OCI-LY3 (cell line): ENCODE measurements around the gene KLK2.

ENCODE experiments used
- H2AFZ ChIP-seq: fragments of 200-600, 300-600 bp; shearing (Covaris generic); 2 replicates; pipeline ENCODE4 v1.6.0; 2014; ENCODE audit warnings: antibody characterized with exemption, low read depth, low read length
- H3K27ac ChIP-seq: fragments of 200-600, 300-600 bp; sonication (generic); 2 replicates; pipeline ENCODE4 v1.5.1; 2014; ENCODE audit warnings: mild to moderate bottlenecking, low read length, moderate library complexity, mixed read lengths
- H3K27me3 ChIP-seq: fragments of 200-600, 300-600 bp; sonication (generic); 2 replicates; pipeline ENCODE4 v1.6.1; 2014; ENCODE audit warnings: low read depth, low read length, mixed read lengths
- H3K36me3 ChIP-seq: fragments of 200-600, 300-600 bp; sonication (generic); replicated peaks from 2 replicates; pipeline ENCODE3; 2014; ENCODE audit warnings: low read depth, low read length, mixed read lengths
- H3K4me1 ChIP-seq: fragments of 300-600, 200-600 bp; sonication (generic); 2 replicates; pipeline ENCODE4 v1.6.1; 2014; ENCODE audit warnings: low read length, mixed read lengths
- H3K4me2 ChIP-seq: fragments of 200-600, 300-600 bp; sonication (generic); 2 replicates; pipeline ENCODE4 v1.6.1; 2014; ENCODE audit warnings: low read length, mixed read lengths
- H3K4me3 ChIP-seq: fragments of 300-600, 200-600 bp; sonication (generic); 2 replicates; pipeline ENCODE4 v1.5.1; 2014; ENCODE audit warnings: antibody characterized with exemption, mild to moderate bottlenecking, low read length, moderate library complexity
- H3K79me2 ChIP-seq: fragments of 300-600, 200-600 bp; shearing (Covaris generic); 2 replicates; pipeline ENCODE4 v1.6.1; 2014; ENCODE audit warnings: mild to moderate bottlenecking, low read length, mixed read lengths
- H3K9ac ChIP-seq: fragments of 300-600, 200-600 bp; shearing (Covaris generic); 2 replicates; pipeline ENCODE4 v1.6.0; 2014; ENCODE audit warnings: mild to moderate bottlenecking, low read length, moderate library complexity
- H3K9me3 ChIP-seq: fragments of 200-600, 300-600 bp; shearing (Covaris generic); 2 replicates; pipeline ENCODE4 v1.6.1; 2014; ENCODE audit warnings: low read length, mixed read lengths; ENCODE audit not compliant: insufficient read depth
- H4K20me1 ChIP-seq: fragments of 200-600, 300-600 bp; sonication (generic); 2 replicates; pipeline ENCODE4 v1.6.1; 2016; ENCODE audit warnings: low read length, mixed read lengths; ENCODE audit not compliant: insufficient read depth
- EZH2phosphoT487 ChIP-seq: fragments of 200-600 bp; shearing (Covaris generic); IDR thresholded peaks from 2 replicates; pipeline ENCODE4 v1.6.1; 2018; ENCODE audit warnings: antibody characterized with exemption, mixed run types, low read depth
- TF ChIP-seq, protein P1 (sequence below): fragments of 200-600, 300-600 bp; sonication (generic); IDR thresholded peaks from 2 replicates; pipeline ENCODE4 v1.5.1; 2014; ENCODE audit warnings: antibody characterized with exemption, low read length, low read depth

The KLK2 gene

DNA sequence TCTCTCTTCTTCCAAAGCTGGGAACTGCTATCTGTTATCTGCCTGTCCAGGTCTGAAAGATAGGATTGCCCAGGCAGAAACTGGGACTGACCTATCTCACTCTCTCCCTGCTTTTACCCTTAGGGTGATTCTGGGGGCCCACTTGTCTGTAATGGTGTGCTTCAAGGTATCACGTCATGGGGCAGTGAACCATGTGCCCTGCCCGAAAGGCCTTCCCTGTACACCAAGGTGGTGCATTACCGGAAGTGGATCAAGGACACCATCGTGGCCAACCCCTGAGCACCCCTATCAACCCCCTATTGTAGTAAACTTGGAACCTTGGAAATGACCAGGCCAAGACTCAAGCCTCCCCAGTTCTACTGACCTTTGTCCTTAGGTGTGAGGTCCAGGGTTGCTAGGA is 13.4 kb upstream of the KLK2 start:
- no peak for TF ChIP-seq EZH2phosphoT487
- TF ChIP-seq, protein P1, sequence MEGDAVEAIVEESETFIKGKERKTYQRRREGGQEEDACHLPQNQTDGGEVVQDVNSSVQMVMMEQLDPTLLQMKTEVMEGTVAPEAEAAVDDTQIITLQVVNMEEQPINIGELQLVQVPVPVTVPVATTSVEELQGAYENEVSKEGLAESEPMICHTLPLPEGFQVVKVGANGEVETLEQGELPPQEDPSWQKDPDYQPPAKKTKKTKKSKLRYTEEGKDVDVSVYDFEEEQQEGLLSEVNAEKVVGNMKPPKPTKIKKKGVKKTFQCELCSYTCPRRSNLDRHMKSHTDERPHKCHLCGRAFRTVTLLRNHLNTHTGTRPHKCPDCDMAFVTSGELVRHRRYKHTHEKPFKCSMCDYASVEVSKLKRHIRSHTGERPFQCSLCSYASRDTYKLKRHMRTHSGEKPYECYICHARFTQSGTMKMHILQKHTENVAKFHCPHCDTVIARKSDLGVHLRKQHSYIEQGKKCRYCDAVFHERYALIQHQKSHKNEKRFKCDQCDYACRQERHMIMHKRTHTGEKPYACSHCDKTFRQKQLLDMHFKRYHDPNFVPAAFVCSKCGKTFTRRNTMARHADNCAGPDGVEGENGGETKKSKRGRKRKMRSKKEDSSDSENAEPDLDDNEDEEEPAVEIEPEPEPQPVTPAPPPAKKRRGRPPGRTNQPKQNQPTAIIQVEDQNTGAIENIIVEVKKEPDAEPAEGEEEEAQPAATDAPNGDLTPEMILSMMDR: no peak
- no peak overlapping the region for H3K4me3 ChIP-seq

DNA sequence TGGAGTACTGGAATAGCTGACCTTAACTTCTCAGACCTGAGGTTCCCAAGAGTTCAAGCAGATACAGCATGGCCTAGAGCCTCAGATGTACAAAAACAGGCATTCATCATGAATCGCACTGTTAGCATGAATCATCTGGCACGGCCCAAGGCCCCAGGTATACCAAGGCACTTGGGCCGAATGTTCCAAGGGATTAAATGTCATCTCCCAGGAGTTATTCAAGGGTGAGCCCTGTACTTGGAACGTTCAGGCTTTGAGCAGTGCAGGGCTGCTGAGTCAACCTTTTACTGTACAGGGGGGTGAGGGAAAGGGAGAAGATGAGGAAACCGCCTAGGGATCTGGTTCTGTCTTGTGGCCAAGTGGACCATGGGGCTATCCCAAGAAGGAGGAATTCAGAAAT is 12.2 kb upstream of the KLK2 start:
- Histone ChIP-seq H3K4me2 (no peak overlapping the region), H3K79me2 (no peaks in the 10 kb centered on the region), H3K27ac (no peak overlapping the region), H3K27me3 (peaks cover 39% of the 10 kb centered on the region), H3K9ac (no peak overlapping the region), H4K20me1 (no peaks in the 10 kb centered on the region), H3K4me3 (no peak overlapping the region), H3K9me3 (no peaks in the 10 kb centered on the region; the same call in 1 of the 2 replicates), H2AFZ (no peak overlapping the region), H3K36me3 (no peaks in the 10 kb centered on the region), H3K4me1 (peaks cover 3% of the 10 kb centered on the region; the same call in 1 of the 2 replicates)
- TF ChIP-seq EZH2phosphoT487: no peak
- TF ChIP-seq, protein P1: no peak

More for the DNA sequence above, 13.4 kb upstream of the KLK2 start:
- Histone ChIP-seq H3K27ac (no peak overlapping the region), H3K9me3 (no peaks in the 10 kb centered on the region; the same call in 1 of the 2 replicates), H3K9ac (no peak overlapping the region), H3K4me1 (peaks cover 3% of the 10 kb centered on the region; the same call in 1 of the 2 replicates), H2AFZ (no peak overlapping the region), H3K4me2 (no peak overlapping the region), H3K79me2 (no peaks in the 10 kb centered on the region), H4K20me1 (no peaks in the 10 kb centered on the region), H3K27me3 (peaks cover 38% of the 10 kb centered on the region), H3K36me3 (no peaks in the 10 kb centered on the region)

DNA sequence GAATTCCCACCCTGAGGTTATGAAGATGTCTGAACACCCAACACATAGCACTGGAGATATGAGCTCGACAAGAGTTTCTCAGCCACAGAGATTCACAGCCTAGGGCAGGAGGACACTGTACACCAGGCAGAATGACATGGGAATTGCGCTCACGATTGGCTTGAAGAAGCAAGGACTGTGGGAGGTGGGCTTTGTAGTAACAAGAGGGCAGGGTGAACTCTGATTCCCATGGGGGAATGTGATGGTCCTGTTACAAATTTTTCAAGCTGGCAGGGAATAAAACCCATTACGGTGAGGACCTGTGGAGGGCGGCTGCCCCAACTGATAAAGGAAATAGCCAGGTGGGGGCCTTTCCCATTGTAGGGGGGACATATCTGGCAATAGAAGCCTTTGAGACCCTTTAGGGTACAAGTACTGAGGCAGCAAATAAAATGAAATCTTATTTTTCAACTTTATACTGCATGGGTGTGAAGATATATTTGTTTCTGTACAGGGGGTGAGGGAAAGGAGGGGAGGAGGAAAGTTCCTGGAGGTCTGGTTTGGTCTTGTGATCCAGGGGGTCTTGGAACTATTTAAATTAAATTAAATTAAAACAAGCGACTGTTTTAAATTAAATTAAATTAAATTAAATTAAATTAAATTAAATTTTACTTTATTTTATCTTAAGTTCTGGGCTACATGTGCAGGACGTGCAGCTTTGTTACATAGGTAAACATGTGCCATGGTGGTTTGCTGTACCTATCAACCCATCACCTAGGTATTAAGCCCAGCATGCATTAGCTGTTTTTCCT is 11.5 kb upstream of the KLK2 start:
- H3K4me1 ChIP-seq: peaks cover 3% of the 10 kb centered on the region; the same call in 1 of the 2 replicates
- no peak overlapping the region for H3K9ac ChIP-seq
- H2AFZ ChIP-seq: no peak overlapping the region
- no peak overlapping the region for H3K27ac ChIP-seq
- no peaks in the 10 kb centered on the region for H3K79me2 ChIP-seq
- no peak for TF ChIP-seq EZH2phosphoT487
- TF ChIP-seq, protein P1: no peak
- no peaks in the 10 kb centered on the region for H4K20me1 ChIP-seq
- no peak overlapping the region for H3K4me3 ChIP-seq
- peaks cover 46% of the 10 kb centered on the region for H3K27me3 ChIP-seq
- H3K9me3 ChIP-seq: no peaks in the 10 kb centered on the region; the same call in 1 of the 2 replicates
- H3K4me2 ChIP-seq: no peak overlapping the region
- H3K36me3 ChIP-seq: no peaks in the 10 kb centered on the region

DNA sequence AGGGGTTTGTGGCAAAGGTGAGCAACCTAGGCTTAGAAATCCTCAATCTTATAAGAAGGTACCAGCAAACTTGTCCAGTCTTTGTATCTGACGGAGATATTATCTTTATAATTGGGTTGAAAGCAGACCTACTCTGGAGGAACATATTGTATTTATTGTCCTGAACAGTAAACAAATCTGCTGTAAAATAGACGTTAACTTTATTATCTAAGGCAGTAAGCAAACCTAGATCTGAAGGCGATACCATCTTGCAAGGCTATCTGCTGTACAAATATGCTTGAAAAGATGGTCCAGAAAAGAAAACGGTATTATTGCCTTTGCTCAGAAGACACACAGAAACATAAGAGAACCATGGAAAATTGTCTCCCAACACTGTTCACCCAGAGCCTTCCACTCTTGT is 3.8 kb upstream of the KLK2 start:
- Histone ChIP-seq H3K4me2 (no peak overlapping the region), H3K27me3 (peaks cover 90% of the 10 kb centered on the region), H2AFZ (no peak overlapping the region)

More for the DNA sequence above, 3.8 kb upstream of the KLK2 start:
- no peaks in the 10 kb centered on the region for H3K36me3 ChIP-seq
- no peak for TF ChIP-seq EZH2phosphoT487
- TF ChIP-seq, protein P1: no peak
- H3K79me2 ChIP-seq: no peaks in the 10 kb centered on the region
- no peaks in the 10 kb centered on the region for H3K9me3 ChIP-seq
- H3K27ac ChIP-seq: no peak overlapping the region
- H3K4me1 ChIP-seq: no peaks in the 10 kb centered on the region
- H3K9ac ChIP-seq: no peak overlapping the region
- no peak overlapping the region for H3K4me3 ChIP-seq
- H4K20me1 ChIP-seq: no peaks in the 10 kb centered on the region
